IPS DF 6.9 (cell line): ENCODE measurements around the gene SCCPDH.

Source experiments
- DNase-seq: peaks from one replicate; pipeline ENCODE4 v3.0.0-alpha.2; 2013; ENCODE audit warnings: low read depth, low spot score
- H3K27ac ChIP-seq: one replicate; pipeline ENCODE4 v1.5.1; 2013; ENCODE audit warnings: low read length, control low read depth
- H3K27me3 ChIP-seq: 2 replicates; pipeline ENCODE4 v1.6.1; 2013; ENCODE audit warnings: mild to moderate bottlenecking, low read length; ENCODE audit not compliant: control insufficient read depth, insufficient read depth
- H3K36me3 ChIP-seq: 2 replicates; pipeline ENCODE4 v1.6.1; 2013; ENCODE audit warnings: low read length; ENCODE audit not compliant: control insufficient read depth, insufficient read depth
- H3K4me1 ChIP-seq: 2 replicates; pipeline ENCODE4 v1.6.1; 2013; ENCODE audit warnings: low read length; ENCODE audit not compliant: control insufficient read depth, insufficient read depth
- H3K4me3 ChIP-seq: 2 replicates; pipeline ENCODE4 v1.5.1; 2013; ENCODE audit warnings: mild to moderate bottlenecking, low read length
- H3K9me3 ChIP-seq: 2 replicates; pipeline ENCODE4 v1.6.1; 2013; ENCODE audit warnings: low read length, inconsistent platforms; ENCODE audit not compliant: control insufficient read depth, insufficient read depth
- WGBS: extraction: QIAGEN DNeasy Blood & Tissue Kit; methylation state at CpG from one replicate; pipeline ENCODE4 v1.1.7; 2013; ENCODE audit warnings: mixed read lengths, missing lambda C conversion rate; ENCODE audit not compliant: insufficient read length, insufficient coverage; 5-methylcytosine and 5-hydroxymethylcytosine counted together

SCCPDH gene

GRCh38 chr1:246784621-246785493 is 60.6 kb downstream of the SCCPDH start:
- no peaks in the 10 kb centered on the region for H3K27me3 ChIP-seq
- no peak overlapping the region for H3K27ac ChIP-seq
- no peaks in the 10 kb centered on the region for H3K36me3 ChIP-seq
- no peaks in the 10 kb centered on the region for H3K9me3 ChIP-seq
- 0 out of 2 replicates have a peak, but pooled peaks cover 2% of the 10 kb centered on the region for H3K4me1 ChIP-seq
- no CpG with 5 or more reads among the region's 19 CpGs for WGBS
- no peak overlapping the region for H3K4me3 ChIP-seq
- no peak for DNase-seq

GRCh38 chr1:246785494-246786111 is 61.4 kb downstream of the SCCPDH start:
- Histone ChIP-seq H3K36me3 (no peaks in the 10 kb centered on the region), H3K4me1 (0 out of 2 replicates have a peak, but pooled peaks cover 2% of the 10 kb centered on the region), H3K9me3 (no peaks in the 10 kb centered on the region), H3K27ac (no peak overlapping the region), H3K27me3 (no peaks in the 10 kb centered on the region), H3K4me3 (no peak overlapping the region)
- no CpG with 5 or more reads among the region's 18 CpGs for WGBS
- DNase-seq = no peak

- Histone ChIP-seq H3K4me3 (no peak overlapping the region), H3K27me3 (no peaks in the 10 kb centered on the region), H3K27ac (no peak overlapping the region), H3K4me1 (0 out of 2 replicates have a peak, but pooled peaks cover 2% of the 10 kb centered on the region), H3K36me3 (no peaks in the 10 kb centered on the region), H3K9me3 (no peaks in the 10 kb centered on the region)
- no peak for DNase-seq
- WGBS = no CpG with 5 or more reads among the region's 19 CpGs
These were observed 62.5 kb downstream of the SCCPDH start for GRCh38 chr1:246786606-246787238.

GRCh38 chr1:246787781-246788513 is 63.7 kb downstream of the SCCPDH start:
- no peaks in the 10 kb centered on the region for H3K36me3 ChIP-seq
- H3K9me3 ChIP-seq = no peaks in the 10 kb centered on the region
- no peak for DNase-seq
- H3K27me3 ChIP-seq = no peaks in the 10 kb centered on the region
- H3K27ac ChIP-seq = no peak overlapping the region
- no CpG with 5 or more reads among the region's 12 CpGs for WGBS
- no peak overlapping the region for H3K4me3 ChIP-seq
- 0 out of 2 replicates have a peak, but pooled peaks cover 2% of the 10 kb centered on the region for H3K4me1 ChIP-seq

- no peak overlapping the region for H3K27ac ChIP-seq
- H3K27me3 ChIP-seq = no peaks in the 10 kb centered on the region
- H3K4me3 ChIP-seq = no peak overlapping the region
- H3K4me1 ChIP-seq = peaks cover 4% of the 10 kb centered on the region; the same call in 1 of the 2 replicates
- H3K9me3 ChIP-seq = no peaks in the 10 kb centered on the region
- WGBS = no CpG with 5 or more reads among the region's 37 CpGs
- no peaks in the 10 kb centered on the region for H3K36me3 ChIP-seq
- no peak for DNase-seq
These were observed 64.7 kb downstream of the SCCPDH start for GRCh38 chr1:246788895-246789338.

- Histone ChIP-seq H3K27me3 (no peaks in the 10 kb centered on the region), H3K4me3 (no peak overlapping the region), H3K36me3 (no peaks in the 10 kb centered on the region), H3K9me3 (no peaks in the 10 kb centered on the region), H3K27ac (no peak overlapping the region), H3K4me1 (peaks cover 7% of the 10 kb centered on the region; the same call in 1 of the 2 replicates)
- WGBS = no CpG with 5 or more reads among the region's 25 CpGs
- DNase-seq = no peak
These were observed 65.5 kb downstream of the SCCPDH start for GRCh38 chr1:246789454-246790339.

GRCh38 chr1:246790364-246790763 is 66.2 kb downstream of the SCCPDH start:
- no peak overlapping the region for H3K27ac ChIP-seq
- no peaks in the 10 kb centered on the region for H3K27me3 ChIP-seq
- WGBS = no CpG with 5 or more reads among the region's 7 CpGs
- no peak overlapping the region for H3K4me3 ChIP-seq
- H3K9me3 ChIP-seq = no peaks in the 10 kb centered on the region
- DNase-seq = no peak
- peaks cover 13% of the 10 kb centered on the region for H3K4me1 ChIP-seq
- no peaks in the 10 kb centered on the region for H3K36me3 ChIP-seq

GRCh38 chr1:246790833-246791232 is 66.6 kb downstream of the SCCPDH start:
- Histone ChIP-seq H3K36me3 (no peaks in the 10 kb centered on the region), H3K27me3 (no peaks in the 10 kb centered on the region), H3K27ac (no peak overlapping the region), H3K4me1 (peaks cover 15% of the 10 kb centered on the region), H3K4me3 (no peak overlapping the region), H3K9me3 (no peaks in the 10 kb centered on the region)
- WGBS = no CpG with 5 or more reads among the region's 19 CpGs
- no peak for DNase-seq

GRCh38 chr1:246791303-246791918 is 67.2 kb downstream of the SCCPDH start:
- Histone ChIP-seq H3K9me3 (no peaks in the 10 kb centered on the region), H3K27me3 (no peaks in the 10 kb centered on the region), H3K36me3 (no peaks in the 10 kb centered on the region), H3K4me3 (no peak overlapping the region), H3K4me1 (peaks cover 16% of the 10 kb centered on the region), H3K27ac (no peak overlapping the region)
- WGBS = no CpG with 5 or more reads among the region's 17 CpGs
- DNase-seq = no peak
